HG03571 (cell line): Measurements from ENCODE around the gene SHD.
"Not testable (repeated sequence)": the region's sequence is repeated elsewhere in the genome, so short reads cannot be mapped to it uniquely, and the experiment has no call there.

Source experiments
- ATAC-seq: cut with Tn5 transposase; IDR thresholded peaks from one replicate; pipeline ENCODE4 v1.9.1; 2021; ENCODE audit not compliant: unreplicated experiment

The SHD gene

DNA sequence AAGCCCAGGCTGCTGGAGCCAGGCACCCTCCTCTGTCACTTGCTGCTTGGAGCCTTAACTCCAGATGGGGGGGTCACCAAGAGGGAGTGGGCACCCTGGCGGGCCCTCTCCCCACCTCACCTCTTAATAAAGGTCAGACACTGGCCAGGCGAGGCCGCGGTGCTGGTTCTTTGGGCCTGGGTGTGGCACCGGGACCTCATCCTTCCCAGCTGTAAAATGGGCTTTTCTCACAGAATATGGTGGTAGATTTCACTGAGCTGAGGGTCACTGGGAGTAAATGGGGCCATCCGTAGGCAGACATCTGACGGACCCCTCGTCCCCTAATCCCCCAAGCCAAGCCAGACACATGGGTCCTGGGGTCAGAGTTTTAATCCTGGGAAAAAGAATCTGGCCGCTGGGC, 44.6 kb downstream of the SHD start:
- no peak for ATAC-seq

DNA sequence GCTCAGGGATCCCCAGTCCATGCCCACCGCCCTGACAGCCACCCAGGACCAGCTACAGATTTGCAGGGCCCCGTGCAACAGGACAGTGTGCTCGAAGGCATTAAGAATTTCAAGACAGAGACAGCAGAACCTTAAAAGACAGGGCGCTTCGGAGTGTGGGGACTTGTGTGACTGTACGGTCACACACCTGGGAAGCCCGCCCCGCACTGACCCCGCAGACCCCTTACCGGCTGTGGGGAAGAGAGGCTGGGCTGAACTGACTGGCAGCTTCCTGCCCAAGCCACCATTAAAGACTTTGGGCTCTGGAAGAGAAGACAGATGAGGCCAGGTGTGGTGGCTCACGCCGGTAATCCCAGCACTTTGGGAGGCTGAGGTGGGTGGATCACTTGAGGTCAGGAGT, 45.2 kb downstream of the SHD start:
- no peak for ATAC-seq

DNA sequence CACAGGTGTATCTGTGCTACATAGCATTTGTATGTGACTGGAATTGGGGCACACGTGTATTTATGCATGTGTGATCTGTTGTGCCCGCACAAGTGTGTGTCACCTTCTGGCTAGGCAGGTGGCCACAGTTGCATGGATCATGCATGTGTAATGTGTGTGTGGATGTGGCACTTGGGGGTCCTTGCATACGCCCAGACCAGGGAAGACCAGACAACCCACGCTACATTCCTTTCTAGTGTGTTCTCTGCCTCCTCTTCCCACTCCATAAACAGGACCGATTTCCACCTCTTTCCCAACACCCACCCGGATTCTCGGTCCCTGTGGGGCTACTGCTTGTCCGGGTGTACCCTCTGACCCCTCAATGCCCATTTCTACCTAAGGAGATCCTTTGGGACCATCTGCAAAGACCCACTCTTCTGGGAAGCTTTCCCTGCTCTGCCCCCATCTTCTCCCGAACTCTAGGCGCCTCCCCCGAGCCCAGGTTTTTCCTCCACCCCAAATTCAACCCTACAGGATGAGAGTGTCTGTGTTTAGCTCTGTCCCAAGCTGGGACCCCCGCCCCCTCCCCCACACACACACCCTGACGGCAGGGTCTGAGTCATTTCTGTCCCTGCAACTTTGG, 47.3 kb downstream of the SHD start:
- ATAC-seq: no peak

DNA sequence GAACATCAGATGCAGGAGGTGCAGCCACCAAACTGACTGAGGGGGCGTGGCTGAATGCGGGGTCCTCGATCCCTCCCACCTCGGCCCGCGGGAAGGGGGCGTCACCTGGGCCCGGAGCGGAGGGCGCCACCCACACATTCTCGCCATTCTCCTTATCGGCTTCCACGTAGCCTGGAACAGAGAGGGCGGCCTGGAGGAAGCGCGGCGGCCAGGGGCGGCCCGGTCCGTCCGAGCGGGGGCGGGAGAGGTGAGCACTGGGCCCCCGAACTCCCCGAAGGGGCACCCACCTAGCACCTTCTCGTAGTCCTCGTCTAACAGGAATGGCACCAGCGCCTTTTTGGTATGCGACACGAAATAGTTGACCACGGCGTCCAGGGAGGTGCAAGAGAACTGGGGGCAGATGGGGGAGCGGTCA, 47.8 kb downstream of the SHD start:
- ATAC-seq: no peak

DNA sequence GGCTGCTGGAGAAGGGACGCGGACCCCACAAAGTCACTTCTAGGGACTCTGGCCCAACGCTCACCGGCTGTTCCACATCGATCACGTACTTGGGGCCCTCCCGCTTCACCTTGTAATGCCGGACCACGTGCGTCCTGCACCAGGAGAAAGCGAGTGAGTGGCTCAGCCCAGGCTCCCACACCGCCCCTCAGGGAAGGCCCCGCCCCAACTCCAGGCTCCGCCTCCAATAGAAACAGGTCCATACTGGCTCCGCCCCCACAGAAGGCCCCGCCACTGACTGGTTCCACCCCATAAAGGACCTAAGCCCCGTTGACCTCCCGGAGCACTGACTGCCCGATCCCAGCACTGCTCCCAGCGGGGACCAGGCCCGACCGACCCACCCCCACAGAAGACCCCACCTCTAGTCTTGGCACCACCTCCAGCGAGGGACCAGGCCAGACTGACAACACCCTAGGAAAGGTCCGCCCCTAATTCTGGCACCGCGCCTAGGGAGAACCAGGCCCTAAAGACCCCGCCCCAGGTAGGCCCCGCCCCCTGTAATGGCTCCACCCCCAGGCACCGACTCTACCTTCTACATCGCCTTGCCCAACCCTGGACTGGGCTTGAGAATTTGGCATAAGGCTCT, 48.3 kb downstream of the SHD start:
- no peak for ATAC-seq

DNA sequence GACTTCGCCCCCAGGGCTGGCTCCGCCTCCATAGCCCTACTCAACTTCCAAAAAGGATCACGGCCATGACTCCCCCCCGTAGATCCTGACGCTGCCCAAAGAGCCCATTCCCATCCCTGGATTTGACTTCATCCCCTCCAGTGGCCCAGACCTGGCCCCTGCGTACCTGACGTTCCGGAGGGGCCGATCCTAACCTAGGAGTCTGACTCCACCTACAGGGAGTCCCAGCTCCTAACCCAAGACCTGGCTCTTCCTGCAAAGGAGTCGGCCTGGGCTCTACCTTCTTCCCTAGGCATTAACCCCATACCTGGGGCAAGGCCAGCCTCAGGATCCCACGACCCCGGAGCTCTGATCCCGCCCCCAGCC, 48.8 kb downstream of the SHD start:
- ATAC-seq: no peak

DNA sequence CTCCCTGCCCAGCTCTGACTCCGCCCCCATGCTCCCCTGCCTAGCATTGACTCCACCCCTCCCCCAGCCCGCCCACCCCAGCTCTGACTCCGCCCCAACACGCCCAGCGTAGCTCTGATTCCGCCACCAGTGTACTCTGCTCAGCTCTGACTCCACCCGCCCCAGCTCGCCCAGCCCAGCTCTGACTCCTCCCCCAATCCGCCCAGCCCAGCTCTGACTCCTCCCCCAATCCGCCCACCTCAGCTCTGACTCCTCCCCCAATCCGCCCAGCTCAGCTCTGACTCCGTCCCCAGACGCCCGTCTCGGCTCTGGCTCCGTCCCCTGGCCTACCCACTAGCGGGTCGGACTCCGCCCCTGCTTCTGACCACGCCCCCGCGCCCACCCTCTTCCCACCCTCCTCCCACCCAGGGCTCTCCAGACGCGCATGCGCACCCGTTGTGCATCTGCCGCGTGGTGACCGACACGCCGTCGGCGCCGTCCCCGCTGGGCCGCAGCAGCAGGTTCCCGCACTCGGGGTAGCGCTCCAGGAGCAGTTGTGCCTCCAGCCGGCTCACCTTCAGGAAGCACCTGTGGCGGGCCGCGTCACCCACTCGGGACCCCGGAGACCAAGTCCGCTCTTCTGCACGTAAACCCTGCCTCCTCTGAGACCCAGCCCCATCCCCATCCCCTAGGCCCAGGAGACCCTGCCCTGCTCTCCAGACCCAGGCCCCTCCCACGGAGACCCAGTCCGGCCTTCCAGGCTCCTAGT, 49.4 kb downstream of the SHD start:
- peak; percentile 65 for ATAC-seq

DNA sequence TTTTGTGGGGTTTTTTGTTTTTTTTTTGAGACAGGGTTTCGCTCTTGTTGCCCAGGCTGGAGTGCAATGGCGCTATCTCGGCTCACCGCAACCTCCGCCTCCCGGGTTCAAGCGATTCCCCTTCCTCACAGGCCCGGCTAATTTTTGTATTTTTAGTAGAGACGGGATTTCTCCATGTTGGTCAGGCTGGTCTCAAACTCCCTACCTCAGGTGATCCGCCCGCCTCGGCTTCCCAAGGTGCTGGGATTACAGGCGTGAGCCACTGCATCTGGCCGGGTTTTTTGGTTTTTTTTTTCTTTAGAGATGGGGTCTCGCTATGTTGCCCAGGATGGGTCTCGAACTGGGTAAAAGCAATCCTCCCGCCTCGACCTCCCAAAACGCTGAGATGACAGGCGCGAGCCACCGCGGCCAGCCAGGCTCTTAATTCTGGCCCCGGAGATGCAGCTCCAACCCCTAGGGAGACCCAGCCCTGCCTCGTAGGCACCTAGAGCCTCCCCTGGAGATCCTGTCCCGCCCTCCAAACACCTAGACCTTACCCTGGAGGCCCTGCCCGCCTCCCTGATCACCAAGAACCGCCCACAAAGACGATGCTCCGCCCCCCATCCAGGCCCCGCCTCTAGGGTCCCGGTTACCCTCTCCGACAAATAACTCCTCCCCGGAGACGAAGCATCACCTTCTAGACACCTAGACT, 50.1 kb downstream of the SHD start:
- not testable (repeated sequence) for ATAC-seq

DNA sequence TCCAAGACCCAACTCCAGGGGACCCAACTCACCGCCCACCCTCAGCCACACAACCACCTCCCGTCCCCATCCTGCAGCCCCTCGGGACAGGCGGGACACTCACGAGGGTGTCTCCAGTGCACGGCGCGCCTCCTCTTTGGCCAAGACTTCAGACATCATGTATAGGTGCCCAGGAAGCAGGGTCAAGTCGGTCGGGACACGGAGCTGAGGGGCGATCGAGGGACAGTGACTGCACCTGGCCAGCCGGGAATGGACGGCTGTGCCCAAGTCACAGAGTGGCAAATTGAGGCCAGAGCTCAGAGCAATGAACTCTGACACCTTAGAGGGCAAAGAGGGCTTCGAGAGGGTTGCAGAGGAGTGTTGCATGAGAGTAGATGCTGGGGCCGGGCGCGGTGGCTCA, 50.8 kb downstream of the SHD start:
- no peak for ATAC-seq

DNA sequence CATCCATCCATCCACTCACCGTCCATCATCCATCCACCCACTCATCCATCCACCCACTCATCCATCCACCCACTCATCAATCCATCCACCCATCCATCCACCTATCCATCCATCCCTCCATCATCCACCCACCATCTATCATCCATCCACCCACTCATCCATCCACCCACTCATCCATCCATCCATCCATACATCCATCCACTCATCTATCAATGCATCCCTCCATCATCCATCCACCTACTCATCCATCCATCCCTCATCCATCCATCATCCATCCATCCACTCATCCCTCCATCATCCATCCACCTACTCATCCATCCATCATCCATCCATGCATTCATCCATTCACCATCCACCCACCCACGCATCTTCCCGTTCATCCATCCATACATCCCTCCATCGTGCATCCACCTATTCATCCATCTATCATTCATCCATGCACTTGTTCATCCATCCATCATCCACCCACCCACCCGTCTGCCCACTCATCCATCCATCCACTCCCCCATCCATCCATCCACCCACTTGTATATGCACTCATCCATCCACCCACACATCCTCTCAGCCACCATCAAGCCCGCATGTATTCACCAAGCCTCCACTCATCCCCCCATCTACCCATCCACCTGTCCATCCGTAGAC, 56.0 kb downstream of the SHD start:
- no peak for ATAC-seq

DNA sequence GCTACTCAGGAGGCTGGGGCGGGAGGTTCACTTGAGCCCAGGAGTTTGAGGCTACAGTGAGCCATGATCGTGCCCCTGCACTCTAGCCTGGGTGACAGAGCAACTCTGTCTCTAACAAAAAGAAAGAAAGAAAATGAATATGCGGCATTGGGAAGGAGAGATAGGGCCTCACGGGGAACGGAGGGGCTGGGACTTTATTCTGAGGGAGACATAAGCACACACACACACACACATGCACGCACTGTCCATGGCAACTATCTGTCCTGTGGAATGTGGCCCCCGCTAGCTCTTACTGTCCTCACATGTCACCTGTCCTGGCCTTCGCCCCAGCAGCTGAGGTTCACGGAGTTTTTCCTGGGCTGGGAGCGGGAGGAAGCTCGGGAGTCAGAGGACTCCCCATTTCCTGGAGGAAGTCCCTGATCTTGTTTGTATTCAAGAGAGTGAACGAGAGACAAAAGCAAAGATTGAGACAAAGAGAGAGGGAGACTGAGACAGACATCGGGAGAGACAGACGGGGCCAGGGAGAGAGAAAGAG, 58.9 kb downstream of the SHD start:
- ATAC-seq: no peak

DNA sequence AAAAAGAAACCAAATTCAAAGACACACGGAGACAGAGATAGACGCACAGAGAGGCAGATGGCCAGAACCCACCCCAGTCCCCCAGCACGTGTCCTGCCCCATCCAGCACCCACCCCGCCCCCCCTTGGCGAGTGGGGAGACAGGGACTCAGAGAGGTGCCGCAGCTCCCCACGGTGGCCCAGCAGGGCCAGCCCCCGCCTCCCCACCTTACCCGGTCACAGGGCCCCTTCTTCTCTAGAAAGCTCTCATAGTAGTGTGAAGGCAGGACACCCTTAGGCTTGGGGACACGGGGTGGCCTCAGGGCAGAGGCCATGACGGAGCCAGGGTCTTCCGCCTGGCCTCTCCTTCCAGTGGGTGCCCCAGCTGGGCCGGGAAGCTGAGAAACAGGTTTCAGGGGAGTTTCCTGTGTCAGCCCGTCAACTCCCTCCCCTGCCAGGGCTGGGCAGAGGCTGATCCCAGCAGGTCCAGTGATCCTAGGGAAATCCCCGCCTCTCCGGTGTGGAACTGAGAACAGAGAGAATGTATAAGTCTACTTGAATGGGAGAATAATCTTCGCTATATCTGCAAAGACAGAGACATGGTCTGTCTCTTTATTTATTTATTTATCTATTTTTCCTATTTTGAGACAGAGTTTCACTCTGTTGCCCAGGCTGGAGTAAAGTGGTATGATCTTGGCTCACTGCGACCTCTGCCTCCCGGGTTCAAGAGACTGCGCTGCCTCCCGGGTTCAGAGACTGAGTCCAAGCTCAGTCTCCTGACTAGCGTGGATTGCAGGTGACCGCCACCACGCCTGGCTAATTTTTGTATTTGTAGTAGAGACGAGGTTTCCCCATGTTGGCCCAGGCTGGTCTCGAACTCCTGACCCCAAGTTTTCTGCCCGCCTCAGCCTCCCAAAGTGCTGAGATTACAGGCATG, 59.6 kb downstream of the SHD start, which contains the start of gene STAP2:
Gene STAP2, minus strand, starts transcription at position 387 of the 915 bp plus-strand sequence. Its CDS starts 74 bp downstream, at position 313.
- no peak for ATAC-seq
